HG03439 (cell line): Measurements from ENCODE around the gene LRRFIP1.

Experiments
- ATAC-seq: cut with Tn5 transposase; IDR thresholded peaks from one replicate; pipeline ENCODE4 v1.9.1; 2021; ENCODE audit warnings: mild to moderate bottlenecking, moderate library complexity; ENCODE audit not compliant: unreplicated experiment

The LRRFIP1 gene

DNA sequence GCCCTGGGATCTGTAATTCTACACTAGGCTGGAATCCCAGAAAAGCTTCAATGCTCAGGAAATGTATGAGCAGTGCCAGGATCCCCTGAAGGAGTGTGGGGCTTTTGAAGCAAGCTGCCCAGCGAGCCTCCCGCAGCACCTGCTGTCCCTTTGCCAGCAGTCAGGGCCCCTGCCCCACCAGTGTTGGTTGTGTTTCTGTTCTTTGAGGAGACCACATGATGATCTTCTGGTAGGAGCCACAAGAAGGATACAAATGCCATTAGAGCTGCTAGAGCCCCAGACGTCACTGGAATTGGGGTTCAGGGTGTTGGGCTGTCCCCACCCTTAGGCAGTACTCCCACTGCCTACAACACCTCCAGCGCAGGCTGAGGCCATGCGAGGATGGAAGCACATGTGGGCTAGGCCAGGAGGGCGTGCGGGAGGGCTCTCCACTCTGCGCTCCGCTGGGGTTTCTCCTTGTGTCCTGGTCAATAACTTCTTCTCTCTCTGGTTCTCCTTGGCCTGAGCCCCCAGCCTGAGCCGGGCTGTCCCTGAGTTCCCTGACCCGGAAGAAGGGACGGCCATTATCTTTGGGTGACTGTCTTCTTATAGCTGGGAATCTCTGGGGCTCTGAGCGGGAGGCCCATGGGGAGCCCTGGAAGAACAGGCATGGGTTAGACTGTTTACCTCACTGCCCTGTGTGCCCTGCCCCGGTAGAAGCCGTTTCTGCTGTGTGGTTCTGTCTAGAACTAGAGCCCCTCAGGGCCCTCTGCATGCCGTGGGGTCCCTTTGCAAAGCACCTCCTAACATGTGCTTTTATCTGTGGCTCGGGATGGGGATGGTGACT, 73.9 kb downstream of the LRRFIP1 start:
- ATAC-seq, result no peak

- ATAC-seq, result no peak
Measured at GRCh38 chr2:237701859-237702390, 74.5 kb downstream of the LRRFIP1 start.

GRCh38 chr2:237702441-237703391, 75.3 kb downstream of the LRRFIP1 start:
- ATAC-seq, result no peak

GRCh38 chr2:237704501-237705434, 77.4 kb downstream of the LRRFIP1 start:
- ATAC-seq, result no peak

GRCh38 chr2:237706257-237706656, 78.9 kb downstream of the LRRFIP1 start:
- ATAC-seq, result no peak

- ATAC-seq, result no peak
Measured at GRCh38 chr2:237708065-237708398, 80.6 kb downstream of the LRRFIP1 start.

- no peak for ATAC-seq
Measured at GRCh38 chr2:237708491-237708890, 81.1 kb downstream of the LRRFIP1 start.

DNA sequence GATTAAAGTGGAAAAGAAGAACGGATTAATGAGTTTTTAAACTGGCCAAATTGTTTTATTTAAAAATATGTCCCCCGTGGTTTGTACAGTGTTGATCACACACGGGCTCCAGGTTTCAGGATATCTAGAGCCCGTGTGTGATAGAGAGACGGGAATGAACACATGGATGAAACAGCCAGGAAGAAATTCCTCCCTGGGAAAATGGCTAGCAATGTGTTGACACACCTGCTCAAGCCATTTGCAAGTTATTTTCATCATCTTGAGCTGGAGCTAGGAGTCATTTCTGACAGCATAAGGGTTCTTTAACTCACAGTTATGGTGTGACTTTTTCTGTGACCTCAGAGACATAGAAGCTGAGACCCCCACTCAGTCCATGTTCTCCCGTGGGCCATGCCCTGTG, 81.6 kb downstream of the LRRFIP1 start:
- no peak for ATAC-seq

- no peak for ATAC-seq
Measured at GRCh38 chr2:237711458-237712150, 84.2 kb downstream of the LRRFIP1 start.

GRCh38 chr2:237712477-237713377, 85.3 kb downstream of the LRRFIP1 start:
- no peak for ATAC-seq

DNA sequence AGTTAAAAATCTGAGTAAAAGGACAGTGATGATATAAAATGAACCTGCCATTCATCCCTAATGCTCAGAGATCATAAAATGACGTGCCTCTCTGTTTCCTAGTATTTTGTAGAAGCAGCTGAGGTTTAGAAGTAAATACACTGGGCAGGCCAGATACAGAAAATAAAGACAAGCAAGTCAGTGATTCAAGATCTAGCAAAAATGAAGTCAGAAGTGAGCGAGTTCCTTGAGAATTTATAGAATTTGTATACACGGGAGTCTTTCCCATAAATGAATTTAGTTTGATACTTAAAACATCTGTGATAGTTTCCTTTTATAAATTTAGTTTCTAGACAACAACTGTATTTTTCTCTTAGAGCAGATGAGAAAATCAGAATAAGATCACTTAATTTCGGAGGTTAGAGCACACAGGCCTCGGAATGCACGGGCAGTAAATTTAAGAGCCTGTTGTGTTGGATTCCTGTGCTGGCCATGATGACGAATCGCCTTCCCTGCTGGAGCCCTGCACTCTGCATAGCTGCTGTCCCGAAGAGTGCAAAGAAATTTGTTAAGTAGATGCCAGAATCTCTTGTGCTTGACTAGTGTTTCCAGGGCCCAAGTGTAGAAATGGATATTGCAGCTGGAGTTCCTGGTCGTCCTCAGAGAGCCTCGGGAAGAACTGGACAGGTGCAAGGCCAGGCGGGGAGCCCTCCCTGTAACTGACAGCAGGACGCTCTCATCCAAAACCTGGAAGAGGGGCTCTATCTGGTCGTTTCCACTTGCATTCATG, 87.5 kb downstream of the LRRFIP1 start:
- ATAC-seq, result no peak

DNA sequence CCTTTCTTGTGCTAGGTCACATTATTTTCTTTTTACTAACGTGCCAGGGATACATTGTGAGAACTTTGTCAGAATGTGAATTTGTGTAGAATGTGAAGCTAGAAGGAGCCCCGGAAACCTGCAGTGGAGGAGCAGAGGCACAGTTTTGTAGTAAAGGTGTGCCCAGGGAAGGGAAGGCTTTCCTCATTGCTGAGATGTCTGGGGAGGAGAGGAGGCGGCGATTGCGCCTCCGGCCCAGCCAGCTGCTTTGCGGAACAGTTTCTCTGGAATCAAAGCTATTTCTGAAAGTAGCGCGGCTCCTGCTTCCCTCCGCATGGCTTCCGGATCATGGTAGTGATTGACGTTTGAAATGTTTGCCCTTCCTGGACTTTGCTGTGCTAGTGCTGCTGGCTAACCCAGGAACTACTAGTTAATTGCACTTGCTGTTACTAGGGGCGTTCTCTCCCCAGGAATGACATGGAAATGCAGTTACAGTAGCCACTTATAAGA, 88.1 kb downstream of the LRRFIP1 start:
- ATAC-seq, result no peak

DNA sequence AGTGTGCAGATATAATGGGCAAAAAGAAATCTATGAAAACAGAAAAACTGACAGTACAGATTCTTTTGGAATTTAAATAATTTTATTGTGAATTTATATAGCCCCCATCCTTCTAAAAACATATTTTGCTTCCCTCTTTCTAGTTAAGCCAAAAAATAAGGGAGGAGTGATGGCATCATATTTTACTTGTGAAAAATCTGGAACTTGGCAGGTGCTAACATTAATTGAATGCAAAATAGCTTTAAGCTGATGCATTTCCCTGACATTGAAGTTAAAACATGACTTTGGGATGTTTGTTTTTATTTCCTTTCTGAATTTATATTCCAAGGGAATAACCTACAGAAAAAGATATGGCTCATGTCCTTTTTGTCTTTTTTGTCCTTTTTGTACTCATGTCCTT, 88.6 kb downstream of the LRRFIP1 start:
- no peak for ATAC-seq

DNA sequence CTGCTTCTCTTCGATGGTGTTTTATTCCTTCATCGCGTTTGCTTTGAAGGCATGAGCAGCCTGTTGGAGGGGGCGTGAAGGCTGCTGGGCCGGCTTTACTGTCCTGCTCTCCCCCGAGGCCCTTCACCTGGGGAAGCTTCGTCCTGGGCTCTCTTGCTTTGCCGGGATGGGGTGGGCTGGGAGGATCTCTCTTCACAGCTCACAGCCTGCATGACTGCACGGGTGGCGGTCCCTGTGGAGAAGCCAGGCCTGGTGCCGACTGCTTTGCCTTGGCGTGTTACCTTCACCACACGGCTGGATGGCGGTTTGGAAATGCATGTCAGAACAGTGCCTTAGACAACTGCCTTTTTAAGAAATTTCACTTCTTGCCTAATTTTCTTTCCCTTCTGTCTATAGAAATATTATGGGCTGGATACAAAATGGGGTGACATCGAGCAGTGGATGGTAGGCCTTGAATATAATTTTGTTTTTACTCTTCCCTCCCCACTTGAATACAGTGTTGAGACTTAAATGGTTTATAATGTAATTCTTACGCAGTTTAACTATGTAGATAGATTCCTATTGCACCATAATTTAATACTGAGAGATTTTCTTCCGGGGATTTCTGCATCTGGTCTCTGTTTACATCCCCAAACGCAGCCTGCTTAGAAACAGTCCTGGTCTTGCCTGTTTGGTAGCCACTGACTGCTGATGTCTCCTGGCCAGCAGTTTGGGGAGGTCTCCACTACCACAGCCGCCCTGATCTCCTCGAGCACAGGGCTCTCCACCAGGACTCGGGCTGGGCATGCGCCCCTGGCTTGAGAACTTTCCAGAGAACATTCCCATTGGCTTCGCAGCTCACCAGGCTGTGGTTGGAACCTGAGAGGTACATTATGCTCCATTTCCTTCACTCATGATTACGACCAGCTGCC, 90.2 kb downstream of the LRRFIP1 start:
- no peak for ATAC-seq

DNA sequence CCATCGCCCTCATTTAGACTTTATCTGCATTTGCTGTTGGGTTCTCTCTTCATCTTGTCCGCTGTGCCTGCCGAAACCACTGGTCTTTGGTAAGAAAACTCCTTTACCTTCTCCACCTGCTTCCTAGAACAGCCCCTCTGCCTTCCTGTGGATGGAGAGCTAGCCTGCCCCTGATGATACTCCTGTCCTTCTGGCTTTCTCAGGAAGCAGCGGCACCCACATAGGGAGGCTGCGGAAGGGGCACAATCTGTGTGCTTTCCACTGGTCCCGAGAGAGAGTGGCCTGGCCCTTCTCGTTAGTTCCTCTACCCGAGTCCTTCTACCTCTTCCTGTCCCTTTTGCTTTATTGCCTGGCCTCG, 90.9 kb downstream of the LRRFIP1 start:
- ATAC-seq, result no peak

DNA sequence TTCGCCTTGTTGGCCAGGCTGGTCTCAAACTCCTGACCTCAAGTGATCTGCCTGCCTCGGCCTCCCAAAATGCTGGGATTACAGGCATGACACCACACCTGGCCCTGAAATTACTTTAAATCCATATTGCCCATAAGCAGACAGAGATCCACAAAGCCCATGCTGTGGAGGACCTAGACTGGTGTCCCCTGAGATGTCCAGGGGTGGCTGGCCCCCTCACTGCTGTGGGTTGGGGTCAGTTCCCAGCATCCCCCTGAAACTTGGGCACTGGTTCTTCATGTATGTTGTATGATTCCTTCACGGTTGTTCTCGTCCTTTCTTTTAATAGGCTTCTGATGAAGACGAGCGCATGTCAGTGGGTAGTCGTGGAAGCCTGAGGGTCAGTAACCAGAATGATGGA, 93.1 kb downstream of the LRRFIP1 start:
- no peak for ATAC-seq

DNA sequence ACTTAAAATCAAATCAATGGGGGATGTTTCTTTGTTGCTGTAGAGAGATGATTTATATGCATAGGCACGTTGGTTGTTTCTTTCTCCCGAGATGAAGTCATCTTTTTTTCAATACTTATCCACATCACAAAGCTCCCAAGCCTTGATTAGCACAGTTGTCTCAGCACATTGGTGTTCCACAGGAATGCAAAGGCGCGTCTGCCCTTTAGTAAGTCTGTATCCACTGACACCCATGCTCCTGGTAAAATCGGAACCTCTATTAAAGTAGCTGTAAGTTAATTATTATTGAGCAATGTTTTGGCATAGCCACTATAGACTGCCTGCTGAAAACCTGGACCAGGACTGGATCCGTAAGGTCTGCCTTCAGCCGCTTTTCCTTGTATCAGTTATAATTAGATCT, 93.6 kb downstream of the LRRFIP1 start:
- ATAC-seq, result no peak
